ENCODE measurements around the gene DGUOK.

The DGUOK gene

DNA sequence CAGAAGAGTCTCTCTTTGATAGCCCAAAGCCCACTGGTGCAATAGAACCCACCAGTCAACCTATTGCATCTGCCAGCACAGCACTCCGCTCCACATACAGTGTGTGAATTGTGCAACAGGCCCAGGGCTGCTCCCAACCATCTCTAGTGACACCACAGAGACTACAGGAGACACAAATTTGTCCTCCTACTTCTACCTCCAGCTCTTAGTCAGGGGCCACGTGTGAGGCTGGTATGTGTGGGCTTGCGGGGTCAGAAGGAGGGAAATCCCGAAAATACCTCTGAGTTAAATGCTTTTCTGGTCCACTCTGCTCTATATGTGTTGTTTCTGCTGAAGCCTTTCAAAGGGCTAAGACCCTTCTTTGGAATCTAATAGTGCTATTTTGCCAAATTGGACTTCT lies 18.0 kb downstream of the DGUOK start:
- Histone ChIP-seq H3K27me3 (replicated peaks) (no peaks in the 10 kb centered on the region), H3K27ac (no peak overlapping the region), H3K36me3 (replicated peaks) (peaks cover 13% of the 10 kb centered on the region), H3K4me3 (ENCODE audit: low read depth, low read length) (no peak overlapping the region)
- TF ChIP-seq, protein P1, sequence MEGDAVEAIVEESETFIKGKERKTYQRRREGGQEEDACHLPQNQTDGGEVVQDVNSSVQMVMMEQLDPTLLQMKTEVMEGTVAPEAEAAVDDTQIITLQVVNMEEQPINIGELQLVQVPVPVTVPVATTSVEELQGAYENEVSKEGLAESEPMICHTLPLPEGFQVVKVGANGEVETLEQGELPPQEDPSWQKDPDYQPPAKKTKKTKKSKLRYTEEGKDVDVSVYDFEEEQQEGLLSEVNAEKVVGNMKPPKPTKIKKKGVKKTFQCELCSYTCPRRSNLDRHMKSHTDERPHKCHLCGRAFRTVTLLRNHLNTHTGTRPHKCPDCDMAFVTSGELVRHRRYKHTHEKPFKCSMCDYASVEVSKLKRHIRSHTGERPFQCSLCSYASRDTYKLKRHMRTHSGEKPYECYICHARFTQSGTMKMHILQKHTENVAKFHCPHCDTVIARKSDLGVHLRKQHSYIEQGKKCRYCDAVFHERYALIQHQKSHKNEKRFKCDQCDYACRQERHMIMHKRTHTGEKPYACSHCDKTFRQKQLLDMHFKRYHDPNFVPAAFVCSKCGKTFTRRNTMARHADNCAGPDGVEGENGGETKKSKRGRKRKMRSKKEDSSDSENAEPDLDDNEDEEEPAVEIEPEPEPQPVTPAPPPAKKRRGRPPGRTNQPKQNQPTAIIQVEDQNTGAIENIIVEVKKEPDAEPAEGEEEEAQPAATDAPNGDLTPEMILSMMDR (IDR thresholded peaks at IDR 0.05; ENCODE audit: low read depth, low read length, missing control alignments), result no peak
- no peak for DNase-seq
- in situ Hi-C loops (cut with HindIII; ENCODE audit: low pct_ligation_motif_present, low sequenced_read_pairs), result no loop called here

DNA sequence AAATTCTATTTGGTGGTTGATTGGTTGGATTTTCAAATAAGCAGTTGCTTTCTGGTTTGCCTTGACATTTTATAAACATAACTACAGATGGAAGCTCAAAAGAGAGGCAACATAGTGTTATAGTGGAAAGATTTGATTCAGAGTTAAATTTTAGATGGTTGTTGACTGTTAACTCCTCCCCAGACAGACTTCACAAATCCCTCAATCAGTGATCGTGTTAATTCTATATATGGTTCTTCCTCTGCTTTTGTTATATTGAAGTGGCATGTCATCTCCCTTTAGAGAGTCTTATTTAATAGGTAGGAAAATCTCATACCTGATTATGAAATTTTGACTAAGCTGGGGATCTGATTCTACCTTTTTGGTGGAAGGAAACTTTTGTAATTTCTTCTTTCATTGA lies 19.5 kb downstream of the DGUOK start:
- in situ Hi-C loops (cut with HindIII; ENCODE audit: low pct_ligation_motif_present, low sequenced_read_pairs), result no loop called here
- DNase-seq, result no peak
- Histone ChIP-seq H3K27me3 (replicated peaks) (no peaks in the 10 kb centered on the region), H3K27ac (no peak overlapping the region), H3K36me3 (replicated peaks) (peaks cover 22% of the 10 kb centered on the region), H3K4me3 (ENCODE audit: low read depth, low read length) (no peak overlapping the region)
- TF ChIP-seq, protein P1 (IDR thresholded peaks at IDR 0.05; ENCODE audit: low read depth, low read length, missing control alignments), result no peak

DNA sequence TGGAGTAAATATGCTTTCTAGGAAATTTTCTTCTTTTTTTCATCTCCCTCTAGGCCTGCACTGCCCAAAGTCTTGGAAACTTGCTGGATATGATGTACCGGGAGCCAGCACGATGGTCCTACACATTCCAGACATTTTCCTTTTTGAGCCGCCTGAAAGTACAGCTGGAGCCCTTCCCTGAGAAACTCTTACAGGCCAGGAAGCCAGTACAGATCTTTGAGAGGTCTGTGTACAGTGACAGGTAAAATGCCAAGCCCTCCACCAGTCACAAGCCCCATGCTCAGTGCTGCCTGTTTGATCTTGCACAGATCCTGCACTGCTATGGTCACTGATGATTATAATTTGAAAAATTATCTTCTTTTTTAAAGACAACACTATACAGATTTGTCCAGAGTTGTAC lies 20.0 kb downstream of the DGUOK start:
- Histone ChIP-seq H3K27ac (no peak overlapping the region), H3K4me3 (ENCODE audit: low read depth, low read length) (no peak overlapping the region), H3K27me3 (replicated peaks) (no peaks in the 10 kb centered on the region), H3K36me3 (replicated peaks) (peaks cover 27% of the 10 kb centered on the region)
- TF ChIP-seq, protein P1 (IDR thresholded peaks at IDR 0.05; ENCODE audit: low read depth, low read length, missing control alignments), result no peak
- DNase-seq, result no peak
- in situ Hi-C loops (cut with HindIII; ENCODE audit: low pct_ligation_motif_present, low sequenced_read_pairs), result no loop called here

DNA sequence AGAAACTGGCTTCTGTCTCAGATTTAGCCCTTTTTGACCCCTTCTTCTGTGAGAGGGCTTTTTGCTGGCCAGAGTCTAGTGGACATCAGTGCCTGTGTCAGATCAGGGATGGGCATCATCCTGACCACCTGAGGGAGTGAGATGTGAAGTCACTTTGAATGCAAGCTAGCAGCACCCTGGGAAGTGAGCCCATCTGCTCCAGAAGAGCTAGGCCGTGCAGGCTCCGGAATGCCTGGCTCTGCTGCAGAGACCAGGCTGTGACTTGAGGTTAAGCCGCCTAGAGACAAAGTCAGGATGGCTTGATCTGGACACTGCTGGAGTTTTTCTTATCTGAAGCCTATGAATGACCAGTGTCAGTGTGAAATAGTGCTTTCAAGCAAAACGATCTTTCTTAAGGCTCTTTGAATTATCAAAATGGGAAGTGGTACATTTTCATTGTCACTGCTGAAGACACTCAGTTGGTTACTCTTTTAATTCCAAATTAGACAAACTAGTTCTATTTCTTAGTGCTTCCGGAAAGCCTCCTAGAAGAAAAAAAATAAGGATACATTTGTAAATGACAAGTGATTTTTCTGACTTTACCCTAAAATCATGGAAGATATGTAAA lies 20.8 kb downstream of the DGUOK start:
- no peak overlapping the region for H3K4me3 ChIP-seq (ENCODE audit: low read depth, low read length)
- H3K36me3 ChIP-seq (replicated peaks), result peaks cover 32% of the 10 kb centered on the region
- no peak for DNase-seq
- no peak overlapping the region for H3K27ac ChIP-seq
- no peaks in the 10 kb centered on the region for H3K27me3 ChIP-seq (replicated peaks)
- in situ Hi-C loops (cut with HindIII; ENCODE audit: low pct_ligation_motif_present, low sequenced_read_pairs), result no loop called here
- TF ChIP-seq, protein P1 (IDR thresholded peaks at IDR 0.05; ENCODE audit: low read depth, low read length, missing control alignments), result no peak

DNA sequence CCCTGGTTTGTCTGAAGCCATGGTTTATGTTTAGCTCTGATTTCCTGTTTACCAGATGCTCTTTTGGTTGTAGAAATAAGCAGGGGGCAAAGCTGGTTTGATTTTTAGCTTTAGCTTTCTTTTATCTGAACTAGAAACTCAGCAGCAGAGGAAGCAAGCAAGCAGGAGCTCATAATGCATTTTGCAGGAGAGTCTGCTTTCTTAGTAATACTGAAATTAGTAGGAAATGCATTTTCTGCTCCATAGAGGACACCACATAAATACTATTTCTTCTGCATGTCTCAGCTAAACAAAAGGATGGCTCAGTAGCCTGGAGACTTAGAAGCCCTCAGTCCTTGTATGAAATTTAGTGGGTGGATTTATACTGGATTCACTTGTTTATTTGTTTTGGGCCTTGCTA lies 23.1 kb downstream of the DGUOK start:
- TF ChIP-seq, protein P1 (IDR thresholded peaks at IDR 0.05; ENCODE audit: low read depth, low read length, missing control alignments), result no peak

More for the DNA sequence above, 23.1 kb downstream of the DGUOK start:
- no peak overlapping the region for H3K4me3 ChIP-seq (ENCODE audit: low read depth, low read length)
- H3K36me3 ChIP-seq (replicated peaks), result peaks cover 47% of the 10 kb centered on the region
- no peaks in the 10 kb centered on the region for H3K27me3 ChIP-seq (replicated peaks)
- in situ Hi-C loops (cut with HindIII; ENCODE audit: low pct_ligation_motif_present, low sequenced_read_pairs), result no loop called here
- no peak overlapping the region for H3K27ac ChIP-seq
- DNase-seq, result no peak

All from brain microvascular endothelial cell (primary cell).